Pancreas (tissue), 10 donors: Measurements from ENCODE around the gene ANO8. TPM values are rescaled to one million over a fixed set of nuclear protein-coding genes. Genes with fewer than 3 reads are reported as not detected.
A peak's percentile ranks its signal among the peaks of the same experiment; 100 is the strongest.

Experiments
- ATAC-seq, 4 donors: fragments of 200-7000 bp; cut with Tn5 transposase; one replicate each; pipeline versions ENCODE4 v1.8.0 to v1.9.1; 2020; ENCODE audit warnings: mild to moderate bottlenecking in 4 of 4, moderate library complexity in 4 of 4
- DNase-seq, 6 donors: peaks; one replicate each; pipeline ENCODE4 v3.0.0-alpha.2; 2020
- FAIRE-seq: peaks from 2 replicates; lab custom pipeline; 2012; peaks lifted over from hg19 to GRCh38; lab: Jason Lieb, UNC
- H3K27ac ChIP-seq, 4 donors: fragments of 200-600 bp; sonication (generic); 1 replicate in 3 of 4; 2 replicates in 1 of 4; pipeline versions ENCODE4 v1.5.0 to v1.8.0; 2020
- H3K27me3 ChIP-seq, 4 donors: fragments of 200-600 bp; one replicate each; pipeline ENCODE4 v1.8.0; 2021
- H3K36me3 ChIP-seq, 3 donors: fragments of 200-600 bp; sonication (generic) in 1 of 3; one replicate each; pipeline versions ENCODE4 v1.5.0 to v1.8.0; 2020 to 2021
- H3K4me1 ChIP-seq, 3 donors: fragments of 200-600 bp; one replicate each; pipeline ENCODE4 v1.8.0; 2021
- H3K4me3 ChIP-seq, 4 donors: fragments of 200-600 bp; sonication (generic) in 2 of 4; one replicate each; pipeline versions ENCODE4 v1.5.0 to v1.8.0; 2020 to 2021
- H3K9me3 ChIP-seq, 4 donors: fragments of 200-600 bp; one replicate each; pipeline ENCODE4 v1.8.0; 2021
- CTCF ChIP-seq, 4 donors: fragments of 200-600 bp; sonication (generic) in 3 of 4; IDR thresholded peaks; one replicate each; pipeline versions ENCODE4 v1.5.0 to v1.8.0; 2021; ENCODE audit warnings: antibody characterized with exemption in 4 of 4
- WGBS, 2 donors: extraction: QIAGEN DNeasy Blood & Tissue Kit; methylation state at CpG; one replicate each; pipeline ENCODE4 v1.1.7; 2013; 5-methylcytosine and 5-hydroxymethylcytosine counted together
- intact Hi-C, 3 donors: fragments of 100-400 bp; cut with DNase I; formaldehyde crosslinking; loops; one replicate each; pipeline versions ENCODE4 v1.11.1 to v1.14.2; 2022
- polyA plus RNA-seq, 2 donors: library from polyadenylated mRNA; stranded (reverse); fragments of 200-250 nt; gene quantifications; one replicate each; pipeline ENCODE4 v1.2.3, GENCODE V29; 2013
- total RNA-seq, 6 donors: library from RNA; stranded (reverse); fragmentation: NEBNext Ultra II Directional in 4 of 6; extraction: Animal tissue kit (Norgen Biotek cat#: 25700) in 4 of 6; gene quantifications; one replicate each; pipeline versions ENCODE4 v1.2.1 to v1.2.4, GENCODE V29; 2021 to 2023
- donor health status: healthy with polysubstance abuse.
- donor health status: DM: no; HTN: no; CAD: no; lungs with moderate emphysema.
- donor health status: DM: no; HTN: no; CAD: no.
- donor health status: control.
- donor health status: control.
- donor health status: Bipolar disorder and iron deficiency.
- donor health status: DM: yes; HTN: yes; CAD: no.
- donor health status: DM: no; HTN: no; CAD: no.
- donor health status: DM: no; HTN: no; CAD: no.
- donor health status: DM: yes; HTN: yes; CAD: no.

Gene ANO8
- total and polyA plus RNA-seq, 8 donors = 4.9 to 19.0 (median 6.3) TPM

- ATAC-seq (no peak), FAIRE-seq (no peak), DNase-seq (peak in 1 of 6 donors; percentile 62)
- H3K27ac ChIP-seq = no peak overlapping the region
- intact Hi-C loops = no loop called here
- TF ChIP-seq CTCF (IDR thresholded peaks at IDR 0.05) = no peak
- 92 to 98% methylated on average over 19 of the region's 19 CpGs for WGBS, 2 donors
- H3K27me3 ChIP-seq = no peaks in the 10 kb centered on the region
- no peaks in the 10 kb centered on the region for H3K9me3 ChIP-seq
- H3K4me3 ChIP-seq = no peak overlapping the region
- H3K4me1 ChIP-seq = no peaks in the 10 kb centered on the region
- peaks cover 0 to 12% (median 11%) of the 10 kb centered on the region in 3 donors for H3K36me3 ChIP-seq
Measured at GRCh38 chr19:17321655-17322489, 12.8 kb downstream of the ANO8 start.

- peaks cover 0 to 16% (median 12%) of the 10 kb centered on the region in 3 donors for H3K36me3 ChIP-seq
- DNase-seq = peak in 1 of 6 donors; percentile 61
Measured at GRCh38 chr19:17320435-17320834, 14.2 kb downstream of the ANO8 start.

GRCh38 chr19:17319473-17320238, 15.0 kb downstream of the ANO8 start:
- ATAC-seq = no peak
- intact Hi-C loops = no loop called here
- Histone ChIP-seq H3K4me1 (no peaks in the 10 kb centered on the region), H3K27ac (no peak overlapping the region), H3K9me3 (no peaks in the 10 kb centered on the region), H3K27me3 (no peaks in the 10 kb centered on the region), H3K36me3 (peaks cover 2 to 18% (median 12%) of the 10 kb centered on the region in 3 donors), H3K4me3 (no peak overlapping the region)
- 92 to 94% methylated on average over 38 to 40 of the region's 40 CpGs for WGBS, 2 donors
- DNase-seq = no peak
- no peak for FAIRE-seq
- TF ChIP-seq CTCF (IDR thresholded peaks at IDR 0.05) = no peak

More at GRCh38 chr19:17320435-17320834, 14.2 kb downstream of the ANO8 start:
- intact Hi-C loops = no loop called here
- no peak for FAIRE-seq
- ATAC-seq = no peak
- TF ChIP-seq CTCF (IDR thresholded peaks at IDR 0.05) = no peak
- 87 to 90% methylated on average over 11 of the region's 11 CpGs for WGBS, 2 donors
- Histone ChIP-seq H3K9me3 (no peaks in the 10 kb centered on the region), H3K27ac (no peak overlapping the region), H3K4me3 (no peak overlapping the region), H3K27me3 (no peaks in the 10 kb centered on the region), H3K4me1 (no peaks in the 10 kb centered on the region)

GRCh38 chr19:17318966-17319365, 15.7 kb downstream of the ANO8 start:
- 78 to 79% methylated on average over 6 of the region's 6 CpGs for WGBS, 2 donors
- H3K27me3 ChIP-seq = no peaks in the 10 kb centered on the region
- H3K27ac ChIP-seq = no peak overlapping the region
- peaks cover 6 to 24% (median 12%) of the 10 kb centered on the region in 3 donors for H3K36me3 ChIP-seq
- intact Hi-C loops = no loop called here
- no peaks in the 10 kb centered on the region for H3K9me3 ChIP-seq
- TF ChIP-seq CTCF (IDR thresholded peaks at IDR 0.05) = no peak
- H3K4me3 ChIP-seq = no peak overlapping the region
- FAIRE-seq (no peak), ATAC-seq (no peak), DNase-seq (no peak)
- no peaks in the 10 kb centered on the region for H3K4me1 ChIP-seq
